Measurements from ENCODE around the gene SPATA31A1.
"Not testable (repeated sequence)": the region's sequence is repeated elsewhere in the genome, so short reads cannot be mapped to it uniquely, and the experiment has no call there.

Gene SPATA31A1

GRCh38 chr9:39355369-39355768 is at the start of gene SPATA31A1:
SPATA31A1 (plus strand) TSS chr9:39355669; CDS start chr9:39355731, 62 bp downstream.
- DNase-seq = not testable (repeated sequence)

GRCh38 chr9:39407261-39408204 is 52.1 kb downstream of the SPATA31A1 start:
- DNase-seq = not testable (repeated sequence)

- DNase-seq = not testable (repeated sequence)
Measured at GRCh38 chr9:39411254-39411940, 55.9 kb downstream of the SPATA31A1 start.
